AG04450 (cell line): ENCODE measurements around the gene C1QTNF6. TPM values are rescaled to one million over a fixed set of nuclear protein-coding genes. Genes with fewer than 3 reads are reported as not detected.

ENCODE experiments used
- CTCF ChIA-PET: fragments of 300-600, 350-600 bp; formaldehyde crosslinking; extraction: SDS; loops from one replicate; lab custom pipeline; 2022; ENCODE audit warnings: antibody characterized with exemption, inconsistent platforms; lab: Charles Lee
- POLR2A ChIA-PET: fragments of 350-600 bp; formaldehyde crosslinking; extraction: SDS; loops from one replicate; lab custom pipeline; 2021; ENCODE audit warnings: antibody characterized with exemption, inconsistent platforms; lab: Yijun Ruan, JAX
- DNase-seq: peaks from one replicate; pipeline ENCODE4 v3.0.0-alpha.2; 2011; ENCODE audit warnings: low read depth, low spot score
- H3K27ac ChIP-seq: one replicate; pipeline ENCODE4 v1.5.1; 2012; ENCODE audit warnings: low read depth, low read length, control low read depth
- H3K27me3 ChIP-seq: one replicate; pipeline ENCODE4 v1.6.0; 2012; ENCODE audit warnings: low read length; ENCODE audit not compliant: control insufficient read depth, insufficient read depth
- H3K4me3 ChIP-seq: 2 replicates; pipeline ENCODE4 v1.5.1; 2011; ENCODE audit warnings: mild to moderate bottlenecking, low read depth, low read length, control low read depth
- H3K9me3 ChIP-seq: 2 replicates; pipeline ENCODE4 v1.5.1; 2012; ENCODE audit warnings: low read length; ENCODE audit not compliant: control insufficient read depth, insufficient read depth
- polyA plus RNA-seq: library from polyadenylated mRNA; depleted of rRNA; stranded (reverse); fragments of >200 nt; gene quantifications from 2 replicates; pipeline ENCODE4 v1.2.3, GENCODE V29; 2011
- TF ChIP-seq, protein P1 (sequence below): IDR thresholded peaks from 2 replicates; pipeline ENCODE4 v1.5.1; 2011; ENCODE audit warnings: low read depth, low read length, control low read depth, inconsistent platforms

C1QTNF6 gene
- polyA plus RNA-seq, 1 experiment = 8.2 TPM

DNA sequence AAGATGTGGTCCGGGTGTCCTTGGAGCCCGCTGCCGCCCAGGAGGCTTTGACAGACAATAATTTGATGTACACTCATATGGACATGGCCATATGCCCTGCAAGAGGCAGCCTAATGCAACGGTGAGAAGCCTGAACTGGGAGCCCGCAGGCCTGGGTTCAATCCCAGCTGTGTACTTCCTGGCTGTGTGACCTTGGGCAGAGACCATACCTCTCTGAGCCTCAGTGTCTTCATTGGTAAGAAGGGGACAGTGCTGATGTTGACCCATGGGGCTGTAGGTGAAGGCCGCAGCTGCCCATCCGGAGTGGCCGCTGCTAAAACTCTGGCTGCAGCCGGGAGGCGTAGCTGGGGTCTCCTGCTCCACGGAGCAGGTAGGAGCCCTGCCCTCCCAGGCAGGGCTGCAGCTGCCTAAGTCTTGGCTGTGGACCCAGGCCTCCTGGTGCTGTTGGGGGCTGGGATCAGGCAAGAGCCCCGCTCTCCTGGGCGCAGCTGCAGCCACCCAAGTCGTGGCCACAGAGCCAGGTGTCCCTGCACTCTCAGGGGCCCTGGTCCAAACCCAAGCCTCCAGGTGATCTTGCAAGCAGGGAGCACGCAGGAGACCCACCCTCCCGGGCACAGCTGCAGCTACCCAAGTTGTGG lies 47.2 kb downstream of the C1QTNF6 start:
- H3K4me3 ChIP-seq = no peak overlapping the region
- peaks cover 40% of the 10 kb centered on the region for H3K27me3 ChIP-seq
- ChIA-PET CTCF (no interaction called here), POLR2A (no interaction called here)
- DNase-seq = no peak
- peaks cover 4% of the 10 kb centered on the region; the same call in 1 of the 2 replicates for H3K9me3 ChIP-seq
- no peak overlapping the region for H3K27ac ChIP-seq
- TF ChIP-seq, protein P1, sequence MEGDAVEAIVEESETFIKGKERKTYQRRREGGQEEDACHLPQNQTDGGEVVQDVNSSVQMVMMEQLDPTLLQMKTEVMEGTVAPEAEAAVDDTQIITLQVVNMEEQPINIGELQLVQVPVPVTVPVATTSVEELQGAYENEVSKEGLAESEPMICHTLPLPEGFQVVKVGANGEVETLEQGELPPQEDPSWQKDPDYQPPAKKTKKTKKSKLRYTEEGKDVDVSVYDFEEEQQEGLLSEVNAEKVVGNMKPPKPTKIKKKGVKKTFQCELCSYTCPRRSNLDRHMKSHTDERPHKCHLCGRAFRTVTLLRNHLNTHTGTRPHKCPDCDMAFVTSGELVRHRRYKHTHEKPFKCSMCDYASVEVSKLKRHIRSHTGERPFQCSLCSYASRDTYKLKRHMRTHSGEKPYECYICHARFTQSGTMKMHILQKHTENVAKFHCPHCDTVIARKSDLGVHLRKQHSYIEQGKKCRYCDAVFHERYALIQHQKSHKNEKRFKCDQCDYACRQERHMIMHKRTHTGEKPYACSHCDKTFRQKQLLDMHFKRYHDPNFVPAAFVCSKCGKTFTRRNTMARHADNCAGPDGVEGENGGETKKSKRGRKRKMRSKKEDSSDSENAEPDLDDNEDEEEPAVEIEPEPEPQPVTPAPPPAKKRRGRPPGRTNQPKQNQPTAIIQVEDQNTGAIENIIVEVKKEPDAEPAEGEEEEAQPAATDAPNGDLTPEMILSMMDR = no peak

DNA sequence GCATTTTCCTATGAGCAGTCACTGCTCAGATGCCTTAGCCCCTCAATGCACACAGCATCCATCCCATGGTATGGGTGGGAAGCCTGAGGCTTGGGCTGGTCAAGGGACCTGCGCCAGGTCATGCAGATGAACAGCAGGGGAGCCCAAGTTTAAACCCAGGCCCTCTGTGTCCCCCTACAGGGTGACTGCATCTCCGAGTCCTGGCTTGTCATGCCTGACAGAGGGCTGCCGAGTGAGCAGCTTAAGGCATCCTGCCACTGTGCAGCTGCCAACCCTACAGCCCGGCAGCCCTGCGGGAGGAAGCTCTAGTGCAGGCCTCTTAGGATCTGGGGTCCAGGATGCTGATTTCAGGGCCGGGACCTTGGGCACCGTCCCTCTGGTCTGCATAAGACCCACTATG lies 48.3 kb downstream of the C1QTNF6 start:
- CTCF ChIA-PET = no interaction called here

DNA sequence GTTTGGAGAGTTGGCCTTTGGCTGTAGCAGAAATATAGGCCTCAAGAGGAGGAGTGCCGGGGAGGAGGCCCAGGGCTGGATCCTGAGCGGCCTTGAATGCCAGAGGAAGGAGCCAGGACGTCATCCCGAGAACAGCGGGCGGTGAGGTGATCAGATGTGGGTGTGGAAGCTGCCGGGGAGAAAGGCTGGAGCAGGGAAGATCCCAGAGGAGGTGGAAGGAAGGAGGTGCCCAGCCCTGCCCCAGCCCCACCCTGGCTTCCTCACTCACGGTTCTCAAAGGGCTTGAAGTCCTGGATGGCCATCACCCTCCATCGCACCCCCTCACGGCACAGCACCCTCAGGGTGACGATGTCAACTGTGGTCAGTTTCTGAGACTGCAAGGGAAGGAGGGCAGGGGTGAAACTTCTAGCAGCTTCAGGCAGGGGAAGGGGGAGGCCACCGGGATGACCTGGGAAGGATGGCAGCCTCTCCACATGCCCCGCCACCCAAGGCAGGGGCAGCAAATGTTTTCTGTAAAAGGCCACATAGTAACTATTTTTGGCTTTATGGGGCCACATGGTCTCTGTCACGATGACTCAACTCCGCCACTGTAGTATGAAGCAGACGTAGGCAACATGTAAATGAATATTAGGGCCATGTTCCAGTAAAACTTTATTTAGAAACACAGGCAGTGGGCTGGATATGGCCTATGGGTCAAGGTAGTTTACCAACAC lies 49.0 kb downstream of the C1QTNF6 start:
- Histone ChIP-seq H3K27ac (no peak overlapping the region), H3K9me3 (peaks cover 4% of the 10 kb centered on the region; the same call in 1 of the 2 replicates), H3K27me3 (peaks cover 32% of the 10 kb centered on the region), H3K4me3 (no peak overlapping the region)
- DNase-seq = no peak
- TF ChIP-seq, protein P1 = no peak
- ChIA-PET POLR2A (no interaction called here), CTCF (no interaction called here)

More for the DNA sequence above, 48.3 kb downstream of the C1QTNF6 start:
- Histone ChIP-seq H3K27ac (no peak overlapping the region), H3K4me3 (no peak overlapping the region), H3K9me3 (peaks cover 4% of the 10 kb centered on the region; the same call in 1 of the 2 replicates), H3K27me3 (peaks cover 34% of the 10 kb centered on the region)
- no peak for DNase-seq
- POLR2A ChIA-PET = no interaction called here
- TF ChIP-seq, protein P1 = no peak

DNA sequence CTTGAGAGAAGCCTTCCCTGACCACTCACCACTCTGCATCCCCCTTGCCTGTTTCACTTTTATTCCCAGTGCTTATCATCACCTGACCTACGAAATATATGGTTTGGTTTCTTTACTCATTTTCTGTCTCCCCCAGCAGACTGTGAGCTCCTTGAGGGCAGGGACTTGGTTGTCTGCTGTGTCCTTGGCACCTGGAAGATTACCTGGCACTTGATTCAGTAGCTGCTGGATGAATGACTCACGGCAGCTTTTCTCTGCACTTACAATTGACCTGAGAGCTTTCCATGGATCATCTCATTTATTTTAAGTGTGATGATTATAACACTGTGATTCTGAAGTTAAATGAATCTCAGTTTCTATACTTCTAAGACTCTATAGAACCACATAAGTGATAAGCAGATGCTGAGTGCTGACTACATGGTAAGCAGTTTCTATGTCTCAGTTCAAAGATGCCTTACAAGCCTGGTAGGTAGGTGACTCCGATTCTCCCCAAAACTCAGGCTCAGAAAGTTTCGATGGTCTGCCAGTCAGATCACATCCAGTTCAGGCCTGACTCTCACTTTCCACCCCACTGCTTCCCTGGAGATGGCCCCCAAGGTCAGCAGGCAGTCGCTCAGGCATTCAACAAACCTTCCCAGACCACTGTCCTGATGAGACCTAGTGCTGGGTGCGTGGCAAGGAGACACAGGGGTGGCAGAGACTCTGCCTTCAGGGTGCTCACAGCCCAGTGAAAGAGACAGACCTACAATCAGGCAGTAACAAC lies 50.0 kb downstream of the C1QTNF6 start:
- Histone ChIP-seq H3K27me3 (peaks cover 27% of the 10 kb centered on the region), H3K9me3 (peaks cover 4% of the 10 kb centered on the region; the same call in 1 of the 2 replicates), H3K4me3 (no peak overlapping the region), H3K27ac (no peak overlapping the region)
- no peak for DNase-seq
- ChIA-PET POLR2A (no interaction called here), CTCF (no interaction called here)
- TF ChIP-seq, protein P1 = no peak
